Activated CD4-positive, CD25-positive, alpha-beta regulatory T cell treated with anti-CD3 and anti-CD28 coated beads, Interleukin-2, amount 50 U/mL, for 72 hours (primary cell): ENCODE measurements around the gene CCDC40.
A peak's percentile ranks its signal among the peaks of the same experiment; 100 is the strongest.

Source experiments
- DNase-seq: peaks from one replicate; pipeline ENCODE4 v3.0.0; 2021

CCDC40 gene

GRCh38 chr17:80105762-80106161 lies 69.3 kb downstream of the CCDC40 start:
- no peak for DNase-seq

GRCh38 chr17:80106176-80106575 lies 69.7 kb downstream of the CCDC40 start:
- no peak for DNase-seq

- no peak for DNase-seq
Observed at GRCh38 chr17:80106751-80107150, 70.3 kb downstream of the CCDC40 start.

GRCh38 chr17:80107231-80108021 lies 71.0 kb downstream of the CCDC40 start:
- no peak for DNase-seq

DNA sequence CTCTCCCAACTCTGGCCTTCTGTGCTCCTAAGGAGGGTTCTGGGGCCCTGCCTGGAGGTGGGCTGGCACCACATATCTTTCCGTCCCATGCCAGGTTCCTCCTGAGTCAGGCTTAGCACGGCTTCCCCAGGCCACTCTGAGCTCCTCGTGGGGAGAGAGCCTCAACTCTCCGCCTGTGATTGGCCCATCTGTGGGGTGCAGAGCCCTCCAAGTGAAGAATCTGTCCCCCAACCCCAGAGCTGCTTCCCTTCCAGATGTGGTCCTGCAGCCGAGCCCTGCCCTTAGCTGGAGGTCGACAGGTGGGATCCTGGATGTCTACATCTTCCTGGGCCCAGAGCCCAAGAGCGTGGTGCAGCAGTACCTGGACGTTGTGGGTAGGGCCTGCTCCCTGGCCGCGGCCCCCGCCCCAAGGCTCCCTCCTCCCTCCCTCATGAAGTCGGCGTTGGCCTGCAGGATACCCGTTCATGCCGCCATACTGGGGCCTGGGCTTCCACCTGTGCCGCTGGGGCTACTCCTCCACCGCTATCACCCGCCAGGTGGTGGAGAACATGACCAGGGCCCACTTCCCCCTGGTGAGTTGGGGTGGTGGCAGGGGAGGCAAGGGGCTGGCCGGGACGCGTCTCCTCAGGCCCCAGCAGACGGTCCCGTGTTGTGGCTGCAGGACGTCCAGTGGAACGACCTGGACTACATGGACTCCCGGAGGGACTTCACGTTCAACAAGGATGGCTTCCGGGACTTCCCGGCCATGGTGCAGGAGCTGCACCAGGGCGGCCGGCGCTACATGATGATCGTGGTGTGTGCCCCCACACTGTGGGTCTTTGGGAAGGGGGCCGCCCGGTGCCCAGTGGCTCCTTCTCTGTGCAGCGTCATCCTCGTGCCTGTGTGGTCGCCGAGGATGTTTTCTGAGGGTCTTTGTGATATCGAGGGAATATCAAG lies 71.9 kb downstream of the CCDC40 start:
- DNase-seq: peak; percentile 17

GRCh38 chr17:80109066-80109660 lies 72.7 kb downstream of the CCDC40 start:
- no peak for DNase-seq

GRCh38 chr17:80109713-80110446 lies 73.4 kb downstream of the CCDC40 start:
- DNase-seq: peak; percentile 23

GRCh38 chr17:80110447-80110812 lies 74.0 kb downstream of the CCDC40 start:
- DNase-seq: no peak

DNA sequence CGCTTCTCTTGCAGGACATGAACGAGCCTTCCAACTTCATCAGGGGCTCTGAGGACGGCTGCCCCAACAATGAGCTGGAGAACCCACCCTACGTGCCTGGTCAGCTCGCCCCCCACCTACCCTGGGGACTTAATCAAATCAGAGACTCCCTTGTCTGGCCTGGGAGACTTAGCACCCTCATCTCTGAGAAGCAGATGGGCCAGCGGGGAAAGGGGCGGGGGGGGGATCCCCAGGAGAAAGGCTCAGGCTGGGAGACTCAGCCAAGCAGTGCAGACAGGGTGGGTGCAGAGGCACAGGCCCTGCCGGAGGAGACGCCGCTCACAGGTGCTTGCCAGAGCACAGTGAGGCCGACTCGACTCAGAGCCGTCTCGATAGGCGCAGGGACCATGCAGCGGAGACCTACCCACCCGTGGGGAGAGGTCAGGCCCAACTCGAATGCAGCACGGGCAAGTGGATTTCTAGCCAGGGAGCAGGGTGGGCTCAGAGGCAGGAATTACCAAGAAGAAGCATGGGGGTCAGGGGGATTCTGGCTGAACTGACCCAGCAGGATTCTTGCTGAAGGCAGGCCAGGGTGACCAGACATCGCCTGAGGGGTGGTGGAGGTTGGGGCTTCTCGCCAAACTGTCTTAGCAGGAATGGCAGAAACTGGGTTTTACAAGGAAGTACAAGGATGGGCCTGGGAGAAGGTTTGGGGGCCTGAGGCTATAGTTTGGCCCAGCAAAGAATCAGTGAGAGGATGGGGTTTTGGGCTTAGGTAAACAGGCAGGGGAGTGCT lies 74.7 kb downstream of the CCDC40 start:
- no peak for DNase-seq

- DNase-seq: no peak
Observed at GRCh38 chr17:80111702-80112470, 75.4 kb downstream of the CCDC40 start.

- DNase-seq: no peak
Observed at GRCh38 chr17:80112471-80113032, 76.1 kb downstream of the CCDC40 start.

GRCh38 chr17:80113033-80113484 lies 76.6 kb downstream of the CCDC40 start:
- no peak for DNase-seq

GRCh38 chr17:80114758-80115157 lies 78.3 kb downstream of the CCDC40 start:
- no peak for DNase-seq

- DNase-seq: no peak
Observed at GRCh38 chr17:80115159-80115558, 78.7 kb downstream of the CCDC40 start.

DNA sequence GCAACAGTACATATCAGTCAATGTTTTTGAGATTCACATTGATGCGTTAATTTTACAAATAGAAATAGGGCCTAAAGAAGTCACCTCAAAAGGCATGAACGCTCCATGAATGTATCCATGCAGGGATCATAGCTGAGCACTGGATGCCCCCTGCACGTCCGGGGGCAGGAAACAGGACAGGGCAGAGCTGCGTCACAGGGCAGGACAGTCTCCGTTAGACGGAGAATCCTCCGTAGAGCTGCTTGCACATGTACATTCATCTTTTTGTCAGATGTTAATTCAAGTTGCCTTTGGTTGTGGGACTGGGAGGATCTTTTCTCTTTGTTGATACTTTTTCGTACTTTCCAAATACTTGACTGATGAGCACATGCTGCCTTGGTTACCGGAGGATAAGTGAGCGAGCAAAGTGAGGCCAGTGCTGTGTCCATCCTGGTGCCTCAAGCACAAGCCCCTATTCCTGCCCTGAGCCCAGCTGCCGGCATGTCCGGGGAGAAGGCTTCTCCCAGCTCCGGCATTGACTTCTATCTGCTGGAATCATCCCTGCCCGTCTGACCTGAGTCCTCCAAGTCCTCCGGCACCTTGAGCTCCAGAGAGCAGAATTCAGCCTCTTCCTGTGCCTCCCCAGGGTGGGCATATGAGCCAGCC lies 80.0 kb downstream of the CCDC40 start:
- no peak for DNase-seq

- no peak for DNase-seq
Observed at GRCh38 chr17:80116921-80117380, 80.5 kb downstream of the CCDC40 start.

GRCh38 chr17:80117491-80118401 lies 81.3 kb downstream of the CCDC40 start:
- DNase-seq: no peak

DNA sequence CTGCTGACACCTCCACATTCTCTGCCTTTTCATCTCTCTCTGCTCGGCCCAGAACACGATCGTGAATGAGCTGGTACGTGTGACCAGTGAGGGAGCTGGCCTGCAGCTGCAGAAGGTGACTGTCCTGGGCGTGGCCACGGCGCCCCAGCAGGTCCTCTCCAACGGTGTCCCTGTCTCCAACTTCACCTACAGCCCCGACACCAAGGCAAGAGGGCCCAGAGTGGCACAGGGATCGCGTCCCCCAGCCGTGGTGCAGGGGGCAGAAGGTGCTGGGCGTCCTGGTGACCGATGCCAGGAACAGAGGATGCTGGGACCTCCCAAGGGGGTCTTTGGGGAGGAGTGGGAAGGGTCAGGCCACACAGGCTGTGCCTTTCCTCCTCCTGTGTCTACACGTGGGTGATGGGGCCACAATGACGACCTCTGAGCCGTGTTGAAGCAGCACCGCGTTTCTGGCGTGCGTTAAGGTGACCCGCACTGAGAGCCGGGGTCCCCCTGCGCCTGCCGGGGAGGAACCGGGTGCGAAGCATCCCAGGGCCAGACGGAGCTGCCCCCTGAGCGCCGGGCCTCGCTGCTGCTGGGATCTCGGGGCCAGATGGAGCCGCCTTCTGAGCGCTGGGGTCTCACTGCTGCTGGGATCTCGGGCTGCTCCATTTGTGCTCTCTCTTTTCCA lies 82.3 kb downstream of the CCDC40 start:
- no peak for DNase-seq
